Neural cell (in vitro differentiated cells): ENCODE data around the gene ENOSF1. TPM values are rescaled to one million over a fixed set of nuclear protein-coding genes. Genes with fewer than 3 reads are reported as not detected.

ENCODE experiments used
- H2AFZ ChIP-seq: fragments of 200-600, 300-800 bp; sonication (generic), shearing (Covaris generic); 2 replicates; pipeline ENCODE4 v1.6.0; 2014; ENCODE audit warnings: low read depth, mild to moderate bottlenecking, antibody characterized with exemption, low read length, moderate library complexity
- H3F3A ChIP-seq: fragments of 200-600 bp; shearing (Covaris generic); 2 replicates; pipeline ENCODE4 v1.6.1; 2016; ENCODE audit warnings: mild to moderate bottlenecking, moderate library complexity, mixed read lengths, antibody characterized with exemption, low read length; ENCODE audit not compliant: insufficient read depth, poor library complexity, severe bottlenecking
- H3K27ac ChIP-seq: fragments of 200-600, 300-800 bp; sonication (generic), shearing (Covaris generic); 2 replicates; pipeline ENCODE4 v1.5.1; 2014; ENCODE audit warnings: mild to moderate bottlenecking, low read length, moderate library complexity
- H3K27me3 ChIP-seq: fragments of 300-800, 200-600 bp; sonication (generic), shearing (Covaris generic); 2 replicates; pipeline ENCODE4 v1.6.0; 2014; ENCODE audit warnings: mild to moderate bottlenecking, low read depth, low read length, moderate library complexity; ENCODE audit not compliant: insufficient read depth
- H3K36me3 ChIP-seq: fragments of 300-800, 200-600 bp; sonication (generic), shearing (Covaris generic); 2 replicates; pipeline ENCODE4 v1.5.1; 2014; ENCODE audit warnings: mild to moderate bottlenecking, antibody characterized with exemption, low read length, moderate library complexity; ENCODE audit not compliant: insufficient read depth
- H3K4me2 ChIP-seq: fragments of 300-800, 200-600 bp; sonication (generic), shearing (Covaris generic); 2 replicates; pipeline ENCODE4 v1.6.0; 2014; ENCODE audit warnings: mild to moderate bottlenecking, low read length
- H3K4me3 ChIP-seq: fragments of 300-800, 200-600 bp; sonication (generic), shearing (Covaris generic); 2 replicates; pipeline ENCODE4 v1.5.1; 2014; ENCODE audit warnings: mild to moderate bottlenecking, low read length, moderate library complexity
- H3K79me2 ChIP-seq: fragments of 200-600 bp; shearing (Covaris generic); replicated peaks from 2 replicates; pipeline ENCODE4 v1.6.0; 2014; ENCODE audit warnings: mild to moderate bottlenecking, low read length, moderate library complexity; ENCODE audit not compliant: insufficient read depth
- H3K9ac ChIP-seq: fragments of 300-800, 200-600 bp; sonication (generic), shearing (Covaris generic); 2 replicates; pipeline ENCODE4 v1.6.1; 2016; ENCODE audit warnings: mild to moderate bottlenecking, low read length, mixed read lengths
- H3K9me2 ChIP-seq: fragments of 200-600 bp; shearing (Covaris generic); 2 replicates; pipeline ENCODE4 v1.6.1; 2016; ENCODE audit warnings: mild to moderate bottlenecking, low read length, mixed read lengths; ENCODE audit not compliant: insufficient read depth
- H3K9me3 ChIP-seq: fragments of 200-600, 300-800 bp; sonication (generic), shearing (Covaris generic); 2 replicates; pipeline ENCODE4 v1.6.1; 2016; ENCODE audit warnings: mild to moderate bottlenecking, mixed run types, low read length, moderate library complexity, mixed read lengths
- H4K20me1 ChIP-seq: fragments of 200-600 bp; shearing (Covaris generic); 2 replicates; pipeline ENCODE4 v1.6.1; 2016; ENCODE audit warnings: mild to moderate bottlenecking, mixed run types; ENCODE audit not compliant: insufficient read depth
- CTCF ChIP-seq: fragments of 450-650 bp; IDR thresholded peaks from 2 replicates; pipeline ENCODE4 v1.5.1; 2014; ENCODE audit warnings: antibody characterized with exemption, mild to moderate bottlenecking, moderate library complexity; ENCODE audit not compliant: poor library complexity, severe bottlenecking
- EP300 ChIP-seq: fragments of 450-650 bp; conservative IDR thresholded peaks from 2 replicates; pipeline ENCODE4 v1.6.1; 2014; ENCODE audit warnings: antibody characterized with exemption, mild to moderate bottlenecking, moderate library complexity; ENCODE audit not compliant: poor library complexity, severe bottlenecking
- EZH2 ChIP-seq: fragments of 200-600, 300-800 bp; shearing (Covaris generic), sonication (generic); IDR thresholded peaks from 2 replicates; pipeline ENCODE4 v1.6.1; 2014; ENCODE audit warnings: antibody characterized with exemption, low read length, borderline replicate concordance, mild to moderate bottlenecking; ENCODE audit not compliant: insufficient read depth, poor library complexity, severe bottlenecking
- MXI1 ChIP-seq: fragments of 450-650 bp; conservative IDR thresholded peaks from 2 replicates; pipeline ENCODE4 v1.6.1; 2014; ENCODE audit warnings: antibody characterized with exemption, mild to moderate bottlenecking; ENCODE audit not compliant: poor library complexity, severe bottlenecking
- POLR2AphosphoS5 ChIP-seq: IDR thresholded peaks from 2 replicates; pipeline ENCODE4 v1.6.1; 2012
- RAD21 ChIP-seq: fragments of 450-650 bp; conservative IDR thresholded peaks from 2 replicates; pipeline ENCODE4 v1.6.1; 2014; ENCODE audit warnings: antibody characterized with exemption, mild to moderate bottlenecking, moderate library complexity
- SMC3 ChIP-seq: fragments of 450-650 bp; conservative IDR thresholded peaks from 2 replicates; pipeline ENCODE4 v1.6.1; 2014; ENCODE audit warnings: antibody characterized with exemption, mild to moderate bottlenecking, moderate library complexity; ENCODE audit not compliant: poor library complexity
- TAF1 ChIP-seq: IDR thresholded peaks from 2 replicates; pipeline ENCODE4 v1.6.1; 2012; ENCODE audit warnings: low read depth
- polyA plus RNA-seq: library from polyadenylated mRNA; depleted of rRNA; stranded (reverse); fragments of >200 nt; gene quantifications from 2 replicates; pipeline ENCODE4 v1.2.3, GENCODE V29; 2014
- TF ChIP-seq, protein P1 (sequence below): IDR thresholded peaks from 2 replicates; pipeline ENCODE4 v1.6.1; 2012; ENCODE audit warnings: borderline replicate concordance

Gene ENOSF1
- polyA plus RNA-seq, 1 donor from 2014 or later, result 9.0 TPM

DNA sequence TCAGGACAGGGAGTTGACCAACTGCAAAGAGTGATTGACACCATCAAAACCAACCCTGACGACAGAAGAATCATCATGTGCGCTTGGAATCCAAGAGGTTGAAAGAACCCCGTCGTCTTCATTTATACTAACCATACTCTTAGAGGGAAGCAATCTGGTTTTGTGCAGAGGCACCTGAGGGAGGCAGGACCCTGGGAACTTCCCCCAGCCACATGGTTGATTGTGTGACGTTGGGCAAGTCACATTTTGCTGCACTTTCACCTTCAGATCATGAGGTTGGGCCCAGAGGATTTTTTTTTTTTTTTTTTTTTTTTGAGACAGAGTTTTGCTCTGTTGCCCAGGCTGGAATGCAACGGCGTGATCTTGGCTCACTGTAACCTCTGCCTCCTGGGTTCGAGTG, 43.4 kb downstream of the ENOSF1 start:
- no peak overlapping the region for H3K27ac ChIP-seq
- no peaks in the 10 kb centered on the region for H3K36me3 ChIP-seq
- H3K9ac ChIP-seq, result no peak overlapping the region
- peaks cover 3% of the 10 kb centered on the region for H3K79me2 ChIP-seq
- no peaks in the 10 kb centered on the region for H3K9me3 ChIP-seq
- H3K4me3 ChIP-seq, result no peak overlapping the region
- no peaks in the 10 kb centered on the region for H3K27me3 ChIP-seq
- no peaks in the 10 kb centered on the region for H4K20me1 ChIP-seq
- H3F3A ChIP-seq, result no peaks in the 10 kb centered on the region
- TF ChIP-seq SMC3 (no peak), TAF1 (no peak), EZH2 (no peak), POLR2AphosphoS5 (no peak), MXI1 (no peak), RAD21 (no peak), CTCF (no peak), EP300 (no peak)
- TF ChIP-seq, protein P1, sequence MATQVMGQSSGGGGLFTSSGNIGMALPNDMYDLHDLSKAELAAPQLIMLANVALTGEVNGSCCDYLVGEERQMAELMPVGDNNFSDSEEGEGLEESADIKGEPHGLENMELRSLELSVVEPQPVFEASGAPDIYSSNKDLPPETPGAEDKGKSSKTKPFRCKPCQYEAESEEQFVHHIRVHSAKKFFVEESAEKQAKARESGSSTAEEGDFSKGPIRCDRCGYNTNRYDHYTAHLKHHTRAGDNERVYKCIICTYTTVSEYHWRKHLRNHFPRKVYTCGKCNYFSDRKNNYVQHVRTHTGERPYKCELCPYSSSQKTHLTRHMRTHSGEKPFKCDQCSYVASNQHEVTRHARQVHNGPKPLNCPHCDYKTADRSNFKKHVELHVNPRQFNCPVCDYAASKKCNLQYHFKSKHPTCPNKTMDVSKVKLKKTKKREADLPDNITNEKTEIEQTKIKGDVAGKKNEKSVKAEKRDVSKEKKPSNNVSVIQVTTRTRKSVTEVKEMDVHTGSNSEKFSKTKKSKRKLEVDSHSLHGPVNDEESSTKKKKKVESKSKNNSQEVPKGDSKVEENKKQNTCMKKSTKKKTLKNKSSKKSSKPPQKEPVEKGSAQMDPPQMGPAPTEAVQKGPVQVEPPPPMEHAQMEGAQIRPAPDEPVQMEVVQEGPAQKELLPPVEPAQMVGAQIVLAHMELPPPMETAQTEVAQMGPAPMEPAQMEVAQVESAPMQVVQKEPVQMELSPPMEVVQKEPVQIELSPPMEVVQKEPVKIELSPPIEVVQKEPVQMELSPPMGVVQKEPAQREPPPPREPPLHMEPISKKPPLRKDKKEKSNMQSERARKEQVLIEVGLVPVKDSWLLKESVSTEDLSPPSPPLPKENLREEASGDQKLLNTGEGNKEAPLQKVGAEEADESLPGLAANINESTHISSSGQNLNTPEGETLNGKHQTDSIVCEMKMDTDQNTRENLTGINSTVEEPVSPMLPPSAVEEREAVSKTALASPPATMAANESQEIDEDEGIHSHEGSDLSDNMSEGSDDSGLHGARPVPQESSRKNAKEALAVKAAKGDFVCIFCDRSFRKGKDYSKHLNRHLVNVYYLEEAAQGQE, result no peak
- no peak overlapping the region for H3K4me2 ChIP-seq
- no peak overlapping the region for H2AFZ ChIP-seq
- no peaks in the 10 kb centered on the region for H3K9me2 ChIP-seq

GRCh38 chr18:668260-668659, 44.2 kb downstream of the ENOSF1 start:
- no peak overlapping the region for H3K4me3 ChIP-seq
- H4K20me1 ChIP-seq, result no peaks in the 10 kb centered on the region
- no peaks in the 10 kb centered on the region for H3K27me3 ChIP-seq
- TF ChIP-seq EZH2 (no peak), EP300 (no peak), SMC3 (no peak), POLR2AphosphoS5 (no peak), RAD21 (no peak), CTCF (no peak), TAF1 (no peak)
- no peaks in the 10 kb centered on the region for H3K36me3 ChIP-seq
- H3K9me3 ChIP-seq, result no peaks in the 10 kb centered on the region
- H3K27ac ChIP-seq, result no peak overlapping the region
- H3K9ac ChIP-seq, result no peak overlapping the region
- no peaks in the 10 kb centered on the region for H3F3A ChIP-seq
- no peak overlapping the region for H3K4me2 ChIP-seq
- H2AFZ ChIP-seq, result no peak overlapping the region
- H3K79me2 ChIP-seq, result peaks cover 3% of the 10 kb centered on the region
- H3K9me2 ChIP-seq, result no peaks in the 10 kb centered on the region
